Tibial artery (tissue), 4 donors: ENCODE data around the gene CTNNA2.
"Not testable (repeated sequence)": the region's sequence is repeated elsewhere in the genome, so short reads cannot be mapped to it uniquely, and the experiment has no call there.

ENCODE experiments used
- DNase-seq, 2 donors: peaks; one replicate each; pipeline ENCODE4 v3.0.0-alpha.2; 2019
- H3K27ac ChIP-seq, 2 donors: fragments of 200-600 bp; sonication (generic) in 1 of 2; 1 replicate in 1 of 2; 2 replicates in 1 of 2; pipeline ENCODE4 v1.5.1; 2018 to 2019; ENCODE audit warnings: mild to moderate bottlenecking in 1 of 2
- H3K27me3 ChIP-seq, 2 donors: fragments of 200-600 bp; sonication (generic) in 1 of 2; one replicate each; pipeline versions ENCODE4 v1.5.1 to v1.6.0; 2016 to 2019
- H3K36me3 ChIP-seq, 3 donors: fragments of 200-600 bp; sonication (generic) in 2 of 3; one replicate each; pipeline ENCODE4 v1.5.1; 2016 to 2019; ENCODE audit warnings: mild to moderate bottlenecking in 2 of 3
- H3K4me1 ChIP-seq, 4 donors: fragments of 200-600 bp; sonication (generic) in 2 of 4; 1 replicate in 3 of 4; 2 replicates in 1 of 4; pipeline ENCODE4 v1.5.1; 2016 to 2019
- H3K4me3 ChIP-seq, 2 donors: fragments of 200-600 bp; sonication (generic) in 1 of 2; 1 replicate in 1 of 2; 2 replicates in 1 of 2; pipeline ENCODE4 v1.5.1; 2018 to 2019; ENCODE audit warnings: mild to moderate bottlenecking in 2 of 2
- H3K9me3 ChIP-seq, 3 donors: fragments of 200-600 bp; sonication (generic) in 1 of 3; one replicate each; pipeline ENCODE4 v1.5.1; 2016 to 2019
- CTCF ChIP-seq, 2 experiments: fragments of 200-600 bp in 1 of 2; fragments of 450-650 bp in 1 of 2; IDR thresholded peaks; one replicate each; pipeline ENCODE4 v1.5.1; 2017 to 2019; ENCODE audit warnings: antibody characterized with exemption in 2 of 2, mild to moderate bottlenecking in 1 of 2, moderate library complexity in 1 of 2
- intact Hi-C: fragments of 100-400 bp; cut with DNase I; formaldehyde crosslinking; loops from one replicate; pipeline ENCODE4 v1.15.0; 2023; ENCODE audit warnings: low total_unique reads

The CTNNA2 gene

GRCh38 chr2:80086831-80087230 is 574.0 kb downstream of the CTNNA2 start:
- no peak for DNase-seq
- H3K9me3 ChIP-seq: no peaks in the 10 kb centered on the region
- no peaks in the 10 kb centered on the region for H3K36me3 ChIP-seq
- intact Hi-C loops: no loop called here
- H3K27ac ChIP-seq: no peak overlapping the region
- H3K27me3 ChIP-seq: no peaks in the 10 kb centered on the region
- H3K4me1 ChIP-seq: no peaks in the 10 kb centered on the region
- TF ChIP-seq CTCF (IDR thresholded peaks at IDR 0.05): no peak
- H3K4me3 ChIP-seq: no peak overlapping the region

- no peaks in the 10 kb centered on the region for H3K36me3 ChIP-seq
- H3K4me3 ChIP-seq: no peak overlapping the region
- no peaks in the 10 kb centered on the region for H3K27me3 ChIP-seq
- H3K9me3 ChIP-seq: no peaks in the 10 kb centered on the region
- no peaks in the 10 kb centered on the region for H3K4me1 ChIP-seq
- intact Hi-C loops: no loop called here
- no peak for DNase-seq
- no peak overlapping the region for H3K27ac ChIP-seq
- TF ChIP-seq CTCF (IDR thresholded peaks at IDR 0.05): no peak
Measured at GRCh38 chr2:80091237-80091636, 578.4 kb downstream of the CTNNA2 start.

GRCh38 chr2:80092474-80092873 is 579.6 kb downstream of the CTNNA2 start:
- no peak overlapping the region for H3K4me3 ChIP-seq
- TF ChIP-seq CTCF (IDR thresholded peaks at IDR 0.05): no peak
- no peak overlapping the region for H3K27ac ChIP-seq
- no peaks in the 10 kb centered on the region for H3K36me3 ChIP-seq
- intact Hi-C loops: no loop called here
- no peak for DNase-seq
- H3K27me3 ChIP-seq: no peaks in the 10 kb centered on the region
- H3K4me1 ChIP-seq: no peaks in the 10 kb centered on the region
- no peaks in the 10 kb centered on the region for H3K9me3 ChIP-seq

GRCh38 chr2:80098503-80098902 is 585.7 kb downstream of the CTNNA2 start:
- H3K36me3 ChIP-seq, H3K27ac ChIP-seq, intact Hi-C loops, H3K9me3 ChIP-seq, DNase-seq, H3K4me3 ChIP-seq, H3K4me1 ChIP-seq, H3K27me3 ChIP-seq: not testable (repeated sequence)

GRCh38 chr2:80102026-80102425 is 589.2 kb downstream of the CTNNA2 start:
- H3K36me3 ChIP-seq: no peaks in the 10 kb centered on the region
- no peaks in the 10 kb centered on the region for H3K9me3 ChIP-seq
- intact Hi-C loops: no loop called here
- H3K27me3 ChIP-seq: no peaks in the 10 kb centered on the region
- no peak for DNase-seq
- H3K27ac ChIP-seq: no peak overlapping the region
- H3K4me1 ChIP-seq: no peaks in the 10 kb centered on the region
- no peak for TF ChIP-seq CTCF (IDR thresholded peaks at IDR 0.05)
- no peak overlapping the region for H3K4me3 ChIP-seq

- no peak for DNase-seq
- H3K4me1 ChIP-seq: no peaks in the 10 kb centered on the region
- intact Hi-C loops: no loop called here
- H3K4me3 ChIP-seq: no peak overlapping the region
- no peaks in the 10 kb centered on the region for H3K9me3 ChIP-seq
- H3K27ac ChIP-seq: no peak overlapping the region
- no peaks in the 10 kb centered on the region for H3K36me3 ChIP-seq
- no peak for TF ChIP-seq CTCF (IDR thresholded peaks at IDR 0.05)
- no peaks in the 10 kb centered on the region for H3K27me3 ChIP-seq
Measured at GRCh38 chr2:80105015-80105640, 592.3 kb downstream of the CTNNA2 start.
